Immature natural killer cell (primary cell): ENCODE measurements around the gene FOXB1. TPM values are rescaled to one million over a fixed set of nuclear protein-coding genes. Genes with fewer than 3 reads are reported as not detected.

Experiments used
- DNase-seq, 3 donors: peaks; one replicate each; pipeline ENCODE4 v3.0.0; 2022; ENCODE audit warnings: mixed read lengths in 1 of 3
- H3K27ac Mint-ChIP-seq, 6 donors: one replicate each; pipeline ENCODE4 v1.8.0; 2020; ENCODE audit warnings: mixed read lengths in 6 of 6, mild to moderate bottlenecking in 5 of 6, inconsistent platforms in 4 of 6, moderate library complexity in 3 of 6
- H3K27me3 Mint-ChIP-seq, 3 donors: one replicate each; pipeline ENCODE4 v1.8.0; 2020 to 2021; ENCODE audit warnings: low read depth in 3 of 3, mild to moderate bottlenecking in 3 of 3, mixed read lengths in 3 of 3, moderate library complexity in 3 of 3, inconsistent platforms in 1 of 3
- H3K36me3 Mint-ChIP-seq, 3 donors: one replicate each; pipeline ENCODE4 v1.8.0; 2020; ENCODE audit warnings: mixed read lengths in 3 of 3, inconsistent platforms in 2 of 3, mild to moderate bottlenecking in 2 of 3
- H3K4me1 Mint-ChIP-seq, 2 donors: one replicate each; pipeline ENCODE4 v1.8.0; 2020; ENCODE audit warnings: inconsistent platforms in 2 of 2, mild to moderate bottlenecking in 2 of 2, mixed read lengths in 2 of 2, moderate library complexity in 1 of 2
- H3K4me3 Mint-ChIP-seq, 5 donors: one replicate each; pipeline ENCODE4 v1.8.0; 2020; ENCODE audit warnings: mild to moderate bottlenecking in 5 of 5, mixed read lengths in 5 of 5, inconsistent platforms in 3 of 5, moderate library complexity in 3 of 5
- H3K9me3 Mint-ChIP-seq, 6 donors: one replicate each; pipeline ENCODE4 v1.8.0; 2020; ENCODE audit warnings: mild to moderate bottlenecking in 6 of 6, mixed read lengths in 6 of 6, inconsistent platforms in 4 of 6, moderate library complexity in 3 of 6
- polyA plus RNA-seq, 3 donors: library from polyadenylated mRNA; unstranded; fragments of 300-500 nt; fragmentation: Illumina TruSeq; gene quantifications; one replicate each; pipeline ENCODE4 v1.2.3, GENCODE V29; 2021

The FOXB1 gene
- polyA plus RNA-seq, 3 donors from 2014 or later = 0.07 TPM; not detected in 2

GRCh38 chr15:60012695-60013094, 8.6 kb downstream of the FOXB1 start:
- no peak for DNase-seq
- Mint-ChIP-seq H3K27me3 (peaks cover 20 to 37% (median 26%) of the 10 kb centered on the region in 3 donors), H3K36me3 (no peaks in the 10 kb centered on the region)

GRCh38 chr15:60017538-60018520, 13.7 kb downstream of the FOXB1 start:
- Mint-ChIP-seq H3K27ac (no peak overlapping the region), H3K4me3 (peak overlapping the region in 2 of 5 donors; percentile 10 to 18), H3K36me3 (no peaks in the 10 kb centered on the region), H3K9me3 (peaks cover 0 to 7% (median 3%) of the 10 kb centered on the region in 6 donors), H3K27me3 (peaks cover 0 to 18% (median 8%) of the 10 kb centered on the region in 3 donors), H3K4me1 (peaks cover 11 to 15% of the 10 kb centered on the region in 2 donors)
- no peak for DNase-seq

More at GRCh38 chr15:60012695-60013094, 8.6 kb downstream of the FOXB1 start:
- Mint-ChIP-seq H3K27ac (no peak overlapping the region), H3K4me3 (no peak overlapping the region), H3K4me1 (peaks cover 6 to 7% of the 10 kb centered on the region in 2 donors), H3K9me3 (peaks cover 0 to 6% (median 2%) of the 10 kb centered on the region in 6 donors)

DNA sequence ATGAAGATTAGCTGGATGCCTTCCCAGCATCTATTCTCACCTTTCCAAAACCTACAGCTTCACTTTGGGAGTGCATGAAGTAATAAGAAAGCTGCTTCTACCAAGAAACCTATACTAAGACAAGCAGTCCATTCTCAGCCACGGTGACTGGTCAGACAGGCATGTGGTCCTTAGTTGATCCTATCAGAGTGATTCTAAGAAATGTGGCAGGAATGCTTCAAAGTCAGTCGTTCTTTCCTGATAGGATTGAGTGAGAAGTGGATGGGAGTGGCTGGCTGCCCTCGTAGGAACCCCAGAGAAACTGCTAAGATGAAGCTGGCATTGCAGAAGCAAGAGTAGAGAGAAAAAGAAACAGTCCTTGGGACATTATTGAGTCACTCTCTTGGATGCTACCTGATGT, 16.6 kb downstream of the FOXB1 start:
- Mint-ChIP-seq H3K9me3 (peaks cover 0 to 7% (median 3%) of the 10 kb centered on the region in 6 donors), H3K36me3 (no peaks in the 10 kb centered on the region), H3K4me1 (peaks cover 11 to 15% of the 10 kb centered on the region in 2 donors), H3K4me3 (no peak overlapping the region), H3K27me3 (peaks cover 0 to 15% (median 7%) of the 10 kb centered on the region in 3 donors), H3K27ac (no peak overlapping the region)
- DNase-seq = no peak

DNA sequence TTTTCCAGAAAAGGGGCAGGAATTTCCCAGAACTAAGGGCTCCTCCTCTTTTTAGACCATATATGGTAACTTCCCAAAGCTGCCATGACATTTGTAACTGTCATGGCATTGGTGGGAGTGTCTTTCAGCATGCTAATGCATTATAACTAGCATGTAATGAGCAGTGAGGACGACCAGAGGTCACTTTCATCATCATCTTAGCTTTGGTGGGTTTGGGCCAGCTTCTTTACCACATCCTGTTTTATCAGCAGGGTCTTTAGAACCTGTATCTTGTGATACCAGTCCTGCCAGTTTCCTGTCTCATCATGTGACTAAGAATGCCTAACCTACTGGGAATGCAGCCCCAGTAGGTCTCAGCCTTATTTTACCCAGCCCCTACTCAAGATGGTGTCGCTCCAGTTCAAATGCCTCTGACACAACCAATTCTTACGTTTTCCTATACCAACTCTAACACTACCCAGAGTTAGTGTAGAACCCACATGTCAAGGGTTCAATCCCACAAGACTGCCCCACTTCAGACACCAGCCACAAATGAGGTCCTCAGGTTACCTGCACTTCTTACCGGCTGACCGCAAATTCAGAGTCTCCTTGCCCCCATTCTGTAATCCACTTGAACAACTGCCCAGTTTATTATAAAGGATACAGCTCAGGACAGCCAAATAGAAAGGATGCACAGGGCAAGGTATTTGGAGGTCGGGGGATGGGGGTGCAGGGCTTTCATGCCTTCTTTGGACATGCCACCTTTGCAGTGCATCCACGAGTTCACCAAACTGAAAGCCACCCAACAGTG, 17.7 kb downstream of the FOXB1 start:
- no peak overlapping the region for H3K4me3 Mint-ChIP-seq
- DNase-seq = no peak
- H3K36me3 Mint-ChIP-seq = no peaks in the 10 kb centered on the region
- peaks cover 11 to 15% of the 10 kb centered on the region in 2 donors for H3K4me1 Mint-ChIP-seq
- H3K27me3 Mint-ChIP-seq = peaks cover 0 to 15% (median 7%) of the 10 kb centered on the region in 3 donors
- no peak overlapping the region for H3K27ac Mint-ChIP-seq
- H3K9me3 Mint-ChIP-seq = peaks cover 0 to 7% (median 3%) of the 10 kb centered on the region in 6 donors

GRCh38 chr15:60022379-60022741, 18.2 kb downstream of the FOXB1 start:
- Mint-ChIP-seq H3K4me1 (peaks cover 8 to 11% of the 10 kb centered on the region in 2 donors), H3K27me3 (peaks cover 0 to 15% (median 7%) of the 10 kb centered on the region in 3 donors), H3K4me3 (no peak overlapping the region), H3K36me3 (no peaks in the 10 kb centered on the region), H3K9me3 (peaks cover 0 to 7% (median 2%) of the 10 kb centered on the region in 6 donors), H3K27ac (no peak overlapping the region)
- no peak for DNase-seq

DNA sequence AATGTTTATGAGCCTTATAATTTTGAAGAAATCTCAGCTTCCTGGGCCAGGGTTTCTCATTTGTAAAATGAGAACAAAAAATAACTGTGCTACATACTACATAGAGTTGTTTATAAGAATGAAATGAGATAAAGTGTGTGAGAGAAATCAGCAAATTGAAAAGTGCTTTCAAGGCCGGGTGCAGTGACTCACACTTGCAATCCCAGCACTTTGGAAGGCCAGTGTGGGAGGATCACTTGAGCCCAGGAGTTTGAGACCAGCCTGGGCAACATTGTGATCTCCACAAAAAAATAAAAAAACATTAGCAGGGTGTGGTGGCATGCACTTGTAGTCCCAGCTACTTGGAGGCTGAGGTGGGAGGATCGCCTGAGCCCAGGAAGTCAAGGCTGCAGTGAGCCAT, 22.4 kb downstream of the FOXB1 start:
- Mint-ChIP-seq H3K27ac (no peak overlapping the region), H3K9me3 (no peaks in the 10 kb centered on the region), H3K27me3 (peaks cover 4 to 10% (median 4%) of the 10 kb centered on the region in 3 donors), H3K4me3 (no peak overlapping the region), H3K4me1 (no peaks in the 10 kb centered on the region), H3K36me3 (no peaks in the 10 kb centered on the region)
- DNase-seq = no peak

DNA sequence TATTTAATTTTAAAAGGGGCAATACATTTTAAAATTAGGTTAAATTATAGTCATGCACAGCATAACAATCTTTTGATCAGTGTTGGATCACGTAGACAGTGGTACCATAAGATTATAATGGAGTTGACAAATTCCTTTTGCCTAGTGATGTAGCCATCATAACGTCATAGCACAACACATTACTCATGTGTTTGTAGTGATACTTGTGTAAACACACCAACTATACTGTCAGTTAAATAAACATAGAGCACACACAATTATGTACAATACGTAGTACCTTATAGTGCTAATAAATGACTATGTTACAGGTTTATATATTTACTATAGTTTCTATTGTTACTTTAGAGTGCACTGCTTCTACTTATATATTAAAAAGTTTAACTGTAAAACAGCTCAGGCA, 31.2 kb downstream of the FOXB1 start:
- no peak for DNase-seq
- H3K4me1 Mint-ChIP-seq = no peaks in the 10 kb centered on the region
- H3K9me3 Mint-ChIP-seq = peaks cover 0 to 2% (median 0%) of the 10 kb centered on the region in 6 donors
- no peak overlapping the region for H3K27ac Mint-ChIP-seq
- no peaks in the 10 kb centered on the region for H3K36me3 Mint-ChIP-seq
- peaks cover 0 to 2% (median 2%) of the 10 kb centered on the region in 3 donors for H3K27me3 Mint-ChIP-seq
- H3K4me3 Mint-ChIP-seq = no peak overlapping the region

DNA sequence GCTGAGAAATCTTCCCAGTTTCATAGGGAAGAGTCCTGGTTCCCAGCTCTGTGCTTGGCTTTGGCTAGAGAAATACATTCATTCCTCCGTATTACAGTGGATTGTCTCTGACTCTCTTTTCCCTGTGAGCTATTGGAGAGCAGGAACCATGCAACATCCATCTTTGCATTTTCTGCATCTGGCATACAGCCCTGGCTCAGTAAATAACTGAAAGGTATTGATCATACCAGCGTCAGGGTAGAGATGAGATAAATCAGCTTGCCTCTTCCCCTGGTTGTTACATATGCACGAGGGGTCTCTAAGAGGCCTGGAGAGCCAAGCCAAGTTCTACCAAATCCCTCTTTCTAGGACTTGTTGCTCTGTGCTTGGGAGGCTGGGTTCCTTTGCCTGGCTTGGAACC, 35.2 kb downstream of the FOXB1 start:
- Mint-ChIP-seq H3K27ac (no peak overlapping the region), H3K4me1 (no peaks in the 10 kb centered on the region), H3K36me3 (no peaks in the 10 kb centered on the region), H3K27me3 (peaks cover 4 to 8% (median 8%) of the 10 kb centered on the region in 3 donors), H3K9me3 (peaks cover 0 to 3% (median 0%) of the 10 kb centered on the region in 6 donors), H3K4me3 (no peak overlapping the region)
- DNase-seq = no peak

DNA sequence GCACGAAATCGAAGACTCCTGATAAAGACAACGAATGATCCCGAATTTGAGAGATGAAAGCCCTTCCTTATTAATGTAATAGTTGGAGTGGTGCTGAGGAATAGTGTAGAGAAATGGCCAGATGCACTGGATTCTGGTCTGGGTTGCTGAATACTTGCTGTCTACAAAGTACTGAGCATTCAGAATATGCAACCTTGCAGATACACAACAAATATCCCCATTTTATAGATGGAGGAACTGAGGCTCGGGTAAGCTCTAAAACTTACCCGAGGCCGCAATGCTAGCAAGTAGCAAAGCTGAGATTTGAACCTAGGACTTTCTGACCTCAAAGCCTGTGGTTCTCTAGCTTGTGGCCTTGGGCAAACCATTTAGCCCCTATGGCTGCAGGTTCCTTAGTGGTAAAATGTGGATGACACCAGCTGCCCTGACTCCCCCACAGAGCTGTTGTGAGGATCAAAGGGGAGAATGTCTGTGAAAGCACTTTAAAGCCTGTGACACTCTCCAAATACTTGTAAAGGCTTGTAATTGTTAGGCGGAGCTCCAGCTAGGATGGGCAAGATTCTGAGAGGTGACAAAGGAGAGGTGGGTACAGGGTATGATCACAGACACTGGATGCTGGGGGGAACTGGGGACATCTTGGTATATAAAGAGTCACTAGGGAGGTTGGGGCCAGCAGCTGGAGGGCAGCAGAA, 39.8 kb downstream of the FOXB1 start:
- Mint-ChIP-seq H3K36me3 (no peaks in the 10 kb centered on the region), H3K27ac (no peak overlapping the region), H3K4me1 (no peaks in the 10 kb centered on the region), H3K4me3 (no peak overlapping the region), H3K27me3 (peaks cover 2 to 11% (median 8%) of the 10 kb centered on the region in 3 donors), H3K9me3 (peaks cover 0 to 3% (median 0%) of the 10 kb centered on the region in 6 donors)
- DNase-seq = no peak

- H3K4me3 Mint-ChIP-seq = no peak overlapping the region
- no peak for DNase-seq
- H3K9me3 Mint-ChIP-seq = peaks cover 0 to 7% (median 3%) of the 10 kb centered on the region in 6 donors
- H3K4me1 Mint-ChIP-seq = no peaks in the 10 kb centered on the region
- H3K36me3 Mint-ChIP-seq = peaks cover 0 to 4% (median 4%) of the 10 kb centered on the region in 3 donors
- H3K27me3 Mint-ChIP-seq = peaks cover 2 to 13% (median 10%) of the 10 kb centered on the region in 3 donors
- no peak overlapping the region for H3K27ac Mint-ChIP-seq
Observed at GRCh38 chr15:60044636-60045270, 40.6 kb downstream of the FOXB1 start.

- H3K27me3 Mint-ChIP-seq = peaks cover 4 to 14% (median 8%) of the 10 kb centered on the region in 3 donors
- no peak overlapping the region for H3K27ac Mint-ChIP-seq
- no peaks in the 10 kb centered on the region for H3K4me1 Mint-ChIP-seq
- peaks cover 0 to 21% (median 10%) of the 10 kb centered on the region in 6 donors for H3K9me3 Mint-ChIP-seq
- DNase-seq = no peak
- H3K4me3 Mint-ChIP-seq = no peak overlapping the region
- peaks cover 0 to 4% (median 4%) of the 10 kb centered on the region in 3 donors for H3K36me3 Mint-ChIP-seq
Observed at GRCh38 chr15:60047701-60048100, 43.6 kb downstream of the FOXB1 start.

- no peaks in the 10 kb centered on the region for H3K4me1 Mint-ChIP-seq
- no peak overlapping the region for H3K4me3 Mint-ChIP-seq
- peaks cover 0 to 4% (median 4%) of the 10 kb centered on the region in 3 donors for H3K36me3 Mint-ChIP-seq
- peaks cover 0 to 21% (median 10%) of the 10 kb centered on the region in 6 donors for H3K9me3 Mint-ChIP-seq
- H3K27me3 Mint-ChIP-seq = peaks cover 4 to 5% (median 4%) of the 10 kb centered on the region in 3 donors
- DNase-seq = no peak
- H3K27ac Mint-ChIP-seq = no peak overlapping the region
Observed at GRCh38 chr15:60049948-60050347, 45.8 kb downstream of the FOXB1 start.

GRCh38 chr15:60052796-60053195, 48.7 kb downstream of the FOXB1 start:
- peaks cover 4 to 8% (median 5%) of the 10 kb centered on the region in 3 donors for H3K27me3 Mint-ChIP-seq
- H3K9me3 Mint-ChIP-seq = peaks cover 0 to 21% (median 10%) of the 10 kb centered on the region in 6 donors
- H3K4me3 Mint-ChIP-seq = no peak overlapping the region
- H3K36me3 Mint-ChIP-seq = peaks cover 0 to 4% (median 4%) of the 10 kb centered on the region in 3 donors
- H3K4me1 Mint-ChIP-seq = no peaks in the 10 kb centered on the region
- no peak overlapping the region for H3K27ac Mint-ChIP-seq
- no peak for DNase-seq
